H1 (cell line): ENCODE measurements around the gene SMAD1. TPM values are rescaled to one million over a fixed set of nuclear protein-coding genes. Genes with fewer than 3 reads are reported as not detected.

ENCODE experiments used
- CTCF ChIA-PET: fragments of 300-600 bp; sonication (Branson Sonifier 250); formaldehyde crosslinking; loops from one replicate; lab custom pipeline; 2021; ENCODE audit not compliant: partially characterized antibody; lab: Charles Lee
- POLR2A ChIA-PET: fragments of 300-600 bp; sonication (Branson Sonifier 250); formaldehyde crosslinking; loops from one replicate; lab custom pipeline; 2021; ENCODE audit warnings: inconsistent platforms; ENCODE audit not compliant: partially characterized antibody; lab: Charles Lee
- DNase-seq, 2 experiments: peaks; one replicate each; pipeline versions ENCODE4 v3.0.0 to v3.0.0-alpha.2; 2010 to 2022; ENCODE audit warnings: low spot score in 2 of 2, low read depth in 1 of 2, mixed read lengths in 1 of 2
- FAIRE-seq: peaks from 2 replicates; lab custom pipeline; 2011; peaks lifted over from hg19 to GRCh38; lab: Jason Lieb, UNC
- H2AFZ ChIP-seq: 2 replicates; pipeline ENCODE4 v1.8.1; 2012; ENCODE audit warnings: low read length, inconsistent platforms
- H2AK5ac ChIP-seq: 2 replicates; pipeline ENCODE4 v1.6.1; 2013; ENCODE audit warnings: low read depth, low read length
- H2BK120ac ChIP-seq: replicated peaks from 2 replicates; pipeline ENCODE3; 2013; ENCODE audit warnings: low read depth, low read length, inconsistent platforms
- H2BK12ac ChIP-seq: 2 replicates; pipeline ENCODE4 v1.6.1; 2013; ENCODE audit warnings: low read depth, low read length
- H2BK15ac ChIP-seq: 2 replicates; pipeline ENCODE4 v1.6.1; 2013; ENCODE audit warnings: low read length
- H2BK20ac ChIP-seq: 2 replicates; pipeline ENCODE4 v1.6.1; 2013; ENCODE audit warnings: low read length
- H2BK5ac ChIP-seq: 2 replicates; pipeline ENCODE4 v1.6.1; 2013; ENCODE audit warnings: low read depth, low read length
- H3K14ac ChIP-seq: 2 replicates; pipeline ENCODE4 v1.6.1; 2013; ENCODE audit warnings: inconsistent platforms; ENCODE audit not compliant: insufficient read length
- H3K18ac ChIP-seq: 2 replicates; pipeline ENCODE4 v1.6.1; 2013; ENCODE audit warnings: low read length; ENCODE audit errors: extremely low read depth
- H3K23ac ChIP-seq: 2 replicates; pipeline ENCODE4 v1.6.1; 2013; ENCODE audit warnings: inconsistent platforms; ENCODE audit not compliant: insufficient read length
- H3K23me2 ChIP-seq: 2 replicates; pipeline ENCODE4 v1.6.1; 2013; ENCODE audit warnings: low read depth, low read length
- H3K27ac ChIP-seq: 2 replicates; pipeline ENCODE4 v1.6.1; 2011; ENCODE audit warnings: low read depth, low read length, inconsistent platforms
- H3K27me3 ChIP-seq, 4 experiments: replicated peaks in 1 of 4; 1 replicate in 1 of 4; 2 replicates in 3 of 4; pipeline versions ENCODE4 v1.6.1 to v1.8.1; 2011 to 2013; ENCODE audit warnings: low read length in 3 of 4, mild to moderate bottlenecking in 3 of 4, inconsistent platforms in 2 of 4, mixed read lengths in 2 of 4, moderate library complexity in 1 of 4; ENCODE audit not compliant: control insufficient read depth in 3 of 4, insufficient read depth in 3 of 4; ENCODE audit errors: extremely low read depth in 1 of 4
- H3K36me3 ChIP-seq, 4 experiments: 2 replicates each; pipeline versions ENCODE4 v1.6.1 to v1.8.1; 2011 to 2013; ENCODE audit warnings: mild to moderate bottlenecking in 4 of 4, low read length in 3 of 4, moderate library complexity in 2 of 4, control low read depth in 1 of 4, inconsistent platforms in 1 of 4; ENCODE audit not compliant: insufficient read depth in 4 of 4, control insufficient read depth in 2 of 4
- H3K4ac ChIP-seq: replicated peaks from 2 replicates; pipeline ENCODE3; 2013; ENCODE audit warnings: low read length, low read depth, mixed read lengths, inconsistent platforms; ENCODE audit not compliant: insufficient read length
- H3K4me1 ChIP-seq, 4 experiments: replicated peaks in 1 of 4; 1 replicate in 1 of 4; 2 replicates in 3 of 4; pipeline versions ENCODE4 v1.6.1 to v1.8.1; 2011 to 2013; ENCODE audit warnings: low read length in 3 of 4, inconsistent platforms in 2 of 4, mixed read lengths in 1 of 4; ENCODE audit not compliant: insufficient read depth in 4 of 4, control insufficient read depth in 3 of 4
- H3K4me2 ChIP-seq, 2 experiments: 2 replicates each; pipeline versions ENCODE4 v1.6.1 to v1.8.1; 2011 to 2013; ENCODE audit warnings: low read depth in 2 of 2, low read length in 2 of 2, control low read depth in 1 of 2, inconsistent platforms in 1 of 2, mild to moderate bottlenecking in 1 of 2; ENCODE audit not compliant: insufficient read depth in 1 of 2
- H3K4me3 ChIP-seq, 4 experiments: fragments of 200-600, 300-600 bp in 1 of 4; sonication (generic), shearing (Covaris generic), sonication (Bioruptor Twin) in 1 of 4; 2 replicates each; pipeline versions ENCODE4 v1.5.1 to v1.8.1; 2011 to 2016; ENCODE audit warnings: low read length in 4 of 4, low read depth in 3 of 4, control low read depth in 2 of 4, inconsistent platforms in 2 of 4, mild to moderate bottlenecking in 2 of 4, mixed read lengths in 1 of 4, moderate library complexity in 1 of 4; ENCODE audit not compliant: insufficient read depth in 2 of 4; ENCODE audit errors: extremely low read depth in 1 of 4
- H3K56ac ChIP-seq: replicated peaks from 2 replicates; pipeline ENCODE3; 2013; ENCODE audit warnings: low read depth, mild to moderate bottlenecking, mixed read lengths, low read length, inconsistent platforms; ENCODE audit not compliant: insufficient read length
- H3K79me1 ChIP-seq: 2 replicates; pipeline ENCODE4 v1.6.1; 2013; ENCODE audit warnings: low read depth, low read length, control low read depth
- H3K79me2 ChIP-seq, 2 experiments: 2 replicates each; pipeline versions ENCODE4 v1.6.1 to v1.8.1; 2012 to 2013; ENCODE audit warnings: low read length in 2 of 2, mild to moderate bottlenecking in 2 of 2, inconsistent platforms in 1 of 2; ENCODE audit not compliant: insufficient read depth in 2 of 2, control insufficient read depth in 1 of 2
- H3K9ac ChIP-seq, 4 experiments: replicated peaks in 1 of 4; 1 replicate in 1 of 4; 2 replicates in 3 of 4; pipeline versions ENCODE4 v1.6.1 to v1.8.1; 2011 to 2013; ENCODE audit warnings: low read depth in 3 of 4, low read length in 3 of 4, control low read depth in 2 of 4, mild to moderate bottlenecking in 2 of 4, moderate library complexity in 2 of 4, inconsistent platforms in 1 of 4; ENCODE audit errors: extremely low read depth in 1 of 4
- H3K9me3 ChIP-seq, 2 experiments: 2 replicates each; pipeline versions ENCODE4 v1.6.1 to v1.8.1; 2012 to 2013; ENCODE audit warnings: mild to moderate bottlenecking in 2 of 2, moderate library complexity in 2 of 2, control low read depth in 1 of 2, inconsistent platforms in 1 of 2, low read depth in 1 of 2, low read length in 1 of 2, mixed read lengths in 1 of 2; ENCODE audit not compliant: insufficient read depth in 2 of 2
- H4K20me1 ChIP-seq, 2 experiments: replicated peaks in 1 of 2; 2 replicates each; pipeline versions ENCODE3 to v1.8.1; 2011 to 2013; ENCODE audit warnings: inconsistent platforms in 2 of 2, low read length in 2 of 2, mild to moderate bottlenecking in 1 of 2; ENCODE audit not compliant: insufficient read depth in 2 of 2, control insufficient read depth in 1 of 2
- H4K5ac ChIP-seq: 2 replicates; pipeline ENCODE4 v1.6.1; 2013; ENCODE audit warnings: low read length, low read depth, mixed read lengths, inconsistent platforms; ENCODE audit not compliant: insufficient read length
- H4K8ac ChIP-seq: 2 replicates; pipeline ENCODE4 v1.8.0; 2013; ENCODE audit warnings: mild to moderate bottlenecking, moderate library complexity, low read length, inconsistent platforms; ENCODE audit not compliant: insufficient read depth; ENCODE audit errors: extremely low read depth
- H4K91ac ChIP-seq: replicated peaks from 2 replicates; pipeline ENCODE3; 2013; ENCODE audit warnings: low read length, mixed read lengths, inconsistent platforms; ENCODE audit not compliant: insufficient read length
- ASH2L ChIP-seq: fragments of 200-600, 300-600 bp; sonication (generic); IDR thresholded peaks from one replicate; pipeline ENCODE4 v1.7.1; 2017; ENCODE audit warnings: low read length
- CBX8 ChIP-seq: fragments of 300-800, 300-1000 bp; sonication (generic); IDR thresholded peaks from 2 replicates; pipeline ENCODE4 v1.7.1; 2016; ENCODE audit warnings: low read depth, low read length, borderline replicate concordance
- CEBPB ChIP-seq: IDR thresholded peaks from 2 replicates; pipeline ENCODE4 v1.6.1; 2012; ENCODE audit warnings: low read depth, low read length
- CHD2 ChIP-seq: IDR thresholded peaks from 2 replicates; pipeline ENCODE4 v1.6.1; 2012; ENCODE audit warnings: low read length, improper control_type of control experiment
- CREB1 ChIP-seq: IDR thresholded peaks from 2 replicates; pipeline ENCODE4 v1.6.1; 2012; ENCODE audit warnings: inconsistent platforms
- EZH2 ChIP-seq: fragments of 200-600 bp; sonication (generic); IDR thresholded peaks from 2 replicates; pipeline ENCODE4 v1.7.1; 2012; ENCODE audit warnings: low read depth, mild to moderate bottlenecking, moderate library complexity, low read length, inconsistent platforms; ENCODE audit not compliant: severe bottlenecking
- GABPA ChIP-seq: IDR thresholded peaks from 2 replicates; pipeline ENCODE4 v1.6.1; 2011; ENCODE audit warnings: mild to moderate bottlenecking, low read length, moderate library complexity, borderline replicate concordance; ENCODE audit not compliant: insufficient read depth
- NANOG ChIP-seq: IDR thresholded peaks from 2 replicates; pipeline ENCODE4 v1.6.1; 2011; ENCODE audit warnings: low read length, low read depth, mild to moderate bottlenecking, inconsistent platforms; ENCODE audit not compliant: insufficient read depth, poor library complexity, severe bottlenecking
- NRF1 ChIP-seq: IDR thresholded peaks from 2 replicates; pipeline ENCODE4 v1.6.1; 2011; ENCODE audit warnings: mild to moderate bottlenecking, low read depth, low read length, improper control_type of control experiment
- POLR2AphosphoS5 ChIP-seq: IDR thresholded peaks from 2 replicates; pipeline ENCODE4 v1.6.1; 2011; ENCODE audit warnings: low read depth, low read length
- RAD21 ChIP-seq, 2 experiments: IDR thresholded peaks in 1 of 2; conservative IDR thresholded peaks in 1 of 2; 2 replicates each; pipeline ENCODE4 v1.6.1; 2011; ENCODE audit warnings: low read depth in 2 of 2, low read length in 2 of 2, improper control_type of control experiment in 1 of 2, inconsistent platforms in 1 of 2, mild to moderate bottlenecking in 1 of 2, moderate library complexity in 1 of 2
- RFX5 ChIP-seq: IDR thresholded peaks from 2 replicates; pipeline ENCODE4 v1.6.1; 2011; ENCODE audit warnings: low read depth, low read length, improper control_type of control experiment, borderline replicate concordance
- RXRA ChIP-seq: IDR thresholded peaks from 2 replicates; pipeline ENCODE4 v1.6.1; 2011; ENCODE audit warnings: low read depth, mild to moderate bottlenecking, low read length, moderate library complexity; ENCODE audit not compliant: insufficient read depth
- SP4 ChIP-seq: IDR thresholded peaks from 2 replicates; pipeline ENCODE4 v1.6.1; 2012; ENCODE audit warnings: low read length, inconsistent platforms
- WGBS, 2 experiments: shearing (Covaris generic) in 1 of 2; methylation state at CpG; one replicate each; pipeline versions ENCODE4 v1.1.6 to v1.1.7; 2013 to 2015; ENCODE audit warnings: low lambda C conversion rate in 2 of 2, mixed read lengths in 2 of 2, inconsistent platforms in 1 of 2, low coverage in 1 of 2, missing lambda C conversion rate in 1 of 2; ENCODE audit not compliant: insufficient replicate concordance in 2 of 2, insufficient coverage in 1 of 2, insufficient read length in 1 of 2; ENCODE audit errors: extremely low coverage in 1 of 2, missing lambda C conversion rate in 1 of 2; 5-methylcytosine and 5-hydroxymethylcytosine counted together
- polyA plus RNA-seq, 7 experiments: library from polyadenylated mRNA; depleted of rRNA in 3 of 7; stranded (reverse) in 5 of 7; unstranded in 2 of 7; fragments of >200 nt in 5 of 7; fragments of 200-250 nt in 2 of 7; gene quantifications; 1 replicate in 5 of 7; 2 replicates in 1 of 7; 4 replicates in 1 of 7; pipeline versions ENCODE4 v1.2.1 to v1.2.3, GENCODE V29; 2011 to 2013; ENCODE audit warnings: missing spikeins in 2 of 7, mixed read lengths in 2 of 7
- total RNA-seq: library from RNA; stranded (reverse); fragmentation: NEBNext Ultra II Directional; extraction: Animal tissue kit (Norgen Biotek cat#: 25700); gene quantifications from 2 replicates; pipeline ENCODE4 v1.2.1, GENCODE V29; 2021
- TF ChIP-seq, protein P1 (sequence below): IDR thresholded peaks from 2 replicates; pipeline ENCODE4 v1.6.1; 2011; ENCODE audit warnings: low read depth, mild to moderate bottlenecking, low read length; ENCODE audit not compliant: insufficient read depth

The SMAD1 gene
- total and polyA plus RNA-seq, 2 of the 8 experiments (the other 6 are each of a cell fraction or from before 2014, with no cell fraction given) = 22.6 to 25.3 TPM

DNA sequence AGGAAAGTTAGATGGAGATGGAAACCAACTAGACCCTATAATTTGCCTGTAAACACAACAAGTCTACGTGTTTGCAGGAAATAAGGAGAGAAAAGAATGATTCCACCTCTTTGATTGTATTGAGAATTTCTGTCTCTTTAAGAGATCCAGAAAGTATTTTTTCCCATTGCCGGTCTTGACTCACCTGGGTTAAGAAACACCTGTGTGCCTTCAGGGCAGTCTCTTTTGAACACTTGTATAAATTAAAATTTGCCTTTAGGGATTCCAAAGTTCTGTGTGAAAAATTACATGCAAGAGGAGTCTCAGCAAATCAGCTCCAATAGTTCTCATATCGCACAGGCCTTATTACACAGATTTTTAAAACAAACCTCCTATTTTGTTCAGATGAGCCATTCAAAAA, 46.0 kb upstream of the SMAD1 start:
- FAIRE-seq = no peak
- H3K9ac ChIP-seq = no peak overlapping the region
- H3K4me3 ChIP-seq = no peak overlapping the region
- no peaks in the 10 kb centered on the region for H3K79me2 ChIP-seq
- no peak overlapping the region for H2AFZ ChIP-seq
- H3K27ac ChIP-seq = no peak overlapping the region
- no peak overlapping the region for H3K4me2 ChIP-seq
- no peak overlapping the region for H3K18ac ChIP-seq
- no peaks in the 10 kb centered on the region for H3K23me2 ChIP-seq
- H2BK12ac ChIP-seq = no peak overlapping the region
- no peak overlapping the region for H4K5ac ChIP-seq
- peaks cover 0 to 3% (median 0%) of the 10 kb centered on the region in 4 experiments; a peak in 1 of 7 replicates for H3K4me1 ChIP-seq
- H3K9me3 ChIP-seq = no peaks in the 10 kb centered on the region
- no peak overlapping the region for H3K4ac ChIP-seq
- no peaks in the 10 kb centered on the region for H3K27me3 ChIP-seq
- no peak overlapping the region for H3K23ac ChIP-seq
- H2BK15ac ChIP-seq = no peak overlapping the region
- ChIA-PET CTCF (interaction anchor here (0.7 to 1.5 kb wide), 2 partner anchors 156 to 202 kb away, joined by 3 read pairs; no protein-coding TSS in a partner anchor), POLR2A (no interaction called here)
- WGBS, 2 experiments = 91% methylated on average over 3 of the region's 3 CpGs; no CpG with 5 or more reads in 1 of the 2 experiments
- no peak overlapping the region for H2BK120ac ChIP-seq
- H2BK20ac ChIP-seq = no peak overlapping the region
- no peak overlapping the region for H3K14ac ChIP-seq
- no peak for DNase-seq
- no peak overlapping the region for H2AK5ac ChIP-seq
- H4K91ac ChIP-seq = no peak overlapping the region
- H3K56ac ChIP-seq = no peak overlapping the region
- H2BK5ac ChIP-seq = no peak overlapping the region
- no peaks in the 10 kb centered on the region for H3K79me1 ChIP-seq
- no peak overlapping the region for H4K8ac ChIP-seq
- no peaks in the 10 kb centered on the region for H3K36me3 ChIP-seq
- H4K20me1 ChIP-seq = no peaks in the 10 kb centered on the region
- TF ChIP-seq GABPA (no peak), RAD21 (IDR thresholded peaks at IDR 0.05 in 1 of 2, conservative IDR thresholded peaks at IDR 0.05 in 1 of 2; ENCODE audit: low read depth in 2 of 2, low read length in 2 of 2) (no peak), NANOG (no peak), POLR2AphosphoS5 (no peak), NRF1 (no peak), RXRA (no peak), CHD2 (no peak), CEBPB (no peak), CREB1 (no peak), ASH2L (no peak), CBX8 (no peak), SP4 (no peak), RFX5 (no peak), EZH2 (no peak)
- TF ChIP-seq, protein P1, sequence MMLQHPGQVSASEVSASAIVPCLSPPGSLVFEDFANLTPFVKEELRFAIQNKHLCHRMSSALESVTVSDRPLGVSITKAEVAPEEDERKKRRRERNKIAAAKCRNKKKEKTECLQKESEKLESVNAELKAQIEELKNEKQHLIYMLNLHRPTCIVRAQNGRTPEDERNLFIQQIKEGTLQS = no peak
